K562 (cell line): Measurements from ENCODE around the gene MTFR2. TPM values are rescaled to one million over a fixed set of nuclear protein-coding genes. Genes with fewer than 3 reads are reported as not detected.

ENCODE experiments used
- GTF2E2 ChIP-seq: fragments of 200-800 bp; sonication (Bioruptor generic); IDR thresholded peaks from 2 replicates; pipeline ENCODE4 v1.6.1; 2016; ENCODE audit warnings: missing genetic modification characterization, missing compliant biosample characterization
- KDM4B ChIP-seq, 2 experiments: fragments of 450-650 bp in 1 of 2; sonication (generic) in 1 of 2; IDR thresholded peaks; 2 replicates each; pipeline ENCODE4 v1.6.1; 2016 to 2017; ENCODE audit warnings: borderline replicate concordance in 2 of 2, antibody characterized with exemption in 1 of 2, low read depth in 1 of 2, mild to moderate bottlenecking in 1 of 2
- ZC3H8 ChIP-seq: fragments of 450-650 bp; IDR thresholded peaks from 2 replicates; pipeline ENCODE4 v1.6.1; 2017
- polyA plus RNA-seq, 8 experiments: library from polyadenylated mRNA; depleted of rRNA in 4 of 8; stranded (reverse) in 5 of 8; unstranded in 3 of 8; fragments of >200 nt; fragmentation: Nextera tagmentation in 2 of 8; fragmentation: Illumina TruSeq in 1 of 8; extraction: Ambion mirVana in 2 of 8; extraction: Trizol in 1 of 8; gene quantifications; 2 replicates each; pipeline versions ENCODE4 v1.2.1 to v1.2.3, GENCODE V29; 2011 to 2014; ENCODE audit warnings: inconsistent platforms in 1 of 8, missing spikeins in 1 of 8
- total RNA-seq, 7 experiments: library from RNA; depleted of rRNA in 6 of 7; stranded (reverse); fragments of >200 nt in 6 of 7; fragmentation: Illumina TruSeq in 2 of 7; extraction: Trizol in 2 of 7; gene quantifications; 2 replicates each; pipeline versions ENCODE4 v1.2.1 to v1.2.3, GENCODE V29; 2011 to 2021; ENCODE audit warnings: low replicate concordance in 1 of 7
- TF ChIP-seq, protein P1 (sequence below): fragments of 450-650 bp; IDR thresholded peaks from 2 replicates; pipeline ENCODE4 v1.6.1; 2016; ENCODE audit warnings: mild to moderate bottlenecking, moderate library complexity

MTFR2 gene
- total and polyA plus RNA-seq, 9 of the 15 experiments (the other 6 are each of a cell fraction or from before 2014, with no cell fraction given), result 10.1 to 63.3 (median 45.9) TPM

DNA sequence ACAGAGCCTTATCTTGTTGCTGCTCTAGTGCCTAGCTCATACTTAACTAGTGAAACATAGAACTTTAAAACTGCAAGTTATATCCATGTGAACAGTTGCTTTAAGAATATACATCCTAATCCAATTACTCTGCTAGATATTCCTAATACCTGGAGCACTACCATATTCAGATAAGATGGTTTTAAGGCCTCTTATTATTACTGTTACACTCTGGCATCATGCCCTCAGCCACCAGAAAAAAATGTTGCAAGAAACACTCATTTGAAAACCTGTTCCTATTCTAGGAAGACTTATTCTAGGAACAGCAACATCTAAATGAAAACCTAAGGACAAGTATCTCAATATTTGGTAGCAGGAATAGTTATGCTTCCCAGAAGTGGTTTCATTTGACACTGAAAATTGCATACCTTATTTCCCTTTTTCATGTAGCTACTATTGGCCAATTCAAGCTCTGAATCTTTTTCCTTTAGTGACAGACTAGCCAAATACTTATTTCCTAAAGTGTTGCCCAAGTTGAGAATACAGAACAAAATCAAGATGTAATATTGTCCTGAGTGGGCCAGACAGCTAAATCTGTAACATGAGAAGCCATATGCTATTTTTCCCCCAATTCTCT, 4.8 kb upstream of the MTFR2 start (continued):
- TF ChIP-seq, protein P1, sequence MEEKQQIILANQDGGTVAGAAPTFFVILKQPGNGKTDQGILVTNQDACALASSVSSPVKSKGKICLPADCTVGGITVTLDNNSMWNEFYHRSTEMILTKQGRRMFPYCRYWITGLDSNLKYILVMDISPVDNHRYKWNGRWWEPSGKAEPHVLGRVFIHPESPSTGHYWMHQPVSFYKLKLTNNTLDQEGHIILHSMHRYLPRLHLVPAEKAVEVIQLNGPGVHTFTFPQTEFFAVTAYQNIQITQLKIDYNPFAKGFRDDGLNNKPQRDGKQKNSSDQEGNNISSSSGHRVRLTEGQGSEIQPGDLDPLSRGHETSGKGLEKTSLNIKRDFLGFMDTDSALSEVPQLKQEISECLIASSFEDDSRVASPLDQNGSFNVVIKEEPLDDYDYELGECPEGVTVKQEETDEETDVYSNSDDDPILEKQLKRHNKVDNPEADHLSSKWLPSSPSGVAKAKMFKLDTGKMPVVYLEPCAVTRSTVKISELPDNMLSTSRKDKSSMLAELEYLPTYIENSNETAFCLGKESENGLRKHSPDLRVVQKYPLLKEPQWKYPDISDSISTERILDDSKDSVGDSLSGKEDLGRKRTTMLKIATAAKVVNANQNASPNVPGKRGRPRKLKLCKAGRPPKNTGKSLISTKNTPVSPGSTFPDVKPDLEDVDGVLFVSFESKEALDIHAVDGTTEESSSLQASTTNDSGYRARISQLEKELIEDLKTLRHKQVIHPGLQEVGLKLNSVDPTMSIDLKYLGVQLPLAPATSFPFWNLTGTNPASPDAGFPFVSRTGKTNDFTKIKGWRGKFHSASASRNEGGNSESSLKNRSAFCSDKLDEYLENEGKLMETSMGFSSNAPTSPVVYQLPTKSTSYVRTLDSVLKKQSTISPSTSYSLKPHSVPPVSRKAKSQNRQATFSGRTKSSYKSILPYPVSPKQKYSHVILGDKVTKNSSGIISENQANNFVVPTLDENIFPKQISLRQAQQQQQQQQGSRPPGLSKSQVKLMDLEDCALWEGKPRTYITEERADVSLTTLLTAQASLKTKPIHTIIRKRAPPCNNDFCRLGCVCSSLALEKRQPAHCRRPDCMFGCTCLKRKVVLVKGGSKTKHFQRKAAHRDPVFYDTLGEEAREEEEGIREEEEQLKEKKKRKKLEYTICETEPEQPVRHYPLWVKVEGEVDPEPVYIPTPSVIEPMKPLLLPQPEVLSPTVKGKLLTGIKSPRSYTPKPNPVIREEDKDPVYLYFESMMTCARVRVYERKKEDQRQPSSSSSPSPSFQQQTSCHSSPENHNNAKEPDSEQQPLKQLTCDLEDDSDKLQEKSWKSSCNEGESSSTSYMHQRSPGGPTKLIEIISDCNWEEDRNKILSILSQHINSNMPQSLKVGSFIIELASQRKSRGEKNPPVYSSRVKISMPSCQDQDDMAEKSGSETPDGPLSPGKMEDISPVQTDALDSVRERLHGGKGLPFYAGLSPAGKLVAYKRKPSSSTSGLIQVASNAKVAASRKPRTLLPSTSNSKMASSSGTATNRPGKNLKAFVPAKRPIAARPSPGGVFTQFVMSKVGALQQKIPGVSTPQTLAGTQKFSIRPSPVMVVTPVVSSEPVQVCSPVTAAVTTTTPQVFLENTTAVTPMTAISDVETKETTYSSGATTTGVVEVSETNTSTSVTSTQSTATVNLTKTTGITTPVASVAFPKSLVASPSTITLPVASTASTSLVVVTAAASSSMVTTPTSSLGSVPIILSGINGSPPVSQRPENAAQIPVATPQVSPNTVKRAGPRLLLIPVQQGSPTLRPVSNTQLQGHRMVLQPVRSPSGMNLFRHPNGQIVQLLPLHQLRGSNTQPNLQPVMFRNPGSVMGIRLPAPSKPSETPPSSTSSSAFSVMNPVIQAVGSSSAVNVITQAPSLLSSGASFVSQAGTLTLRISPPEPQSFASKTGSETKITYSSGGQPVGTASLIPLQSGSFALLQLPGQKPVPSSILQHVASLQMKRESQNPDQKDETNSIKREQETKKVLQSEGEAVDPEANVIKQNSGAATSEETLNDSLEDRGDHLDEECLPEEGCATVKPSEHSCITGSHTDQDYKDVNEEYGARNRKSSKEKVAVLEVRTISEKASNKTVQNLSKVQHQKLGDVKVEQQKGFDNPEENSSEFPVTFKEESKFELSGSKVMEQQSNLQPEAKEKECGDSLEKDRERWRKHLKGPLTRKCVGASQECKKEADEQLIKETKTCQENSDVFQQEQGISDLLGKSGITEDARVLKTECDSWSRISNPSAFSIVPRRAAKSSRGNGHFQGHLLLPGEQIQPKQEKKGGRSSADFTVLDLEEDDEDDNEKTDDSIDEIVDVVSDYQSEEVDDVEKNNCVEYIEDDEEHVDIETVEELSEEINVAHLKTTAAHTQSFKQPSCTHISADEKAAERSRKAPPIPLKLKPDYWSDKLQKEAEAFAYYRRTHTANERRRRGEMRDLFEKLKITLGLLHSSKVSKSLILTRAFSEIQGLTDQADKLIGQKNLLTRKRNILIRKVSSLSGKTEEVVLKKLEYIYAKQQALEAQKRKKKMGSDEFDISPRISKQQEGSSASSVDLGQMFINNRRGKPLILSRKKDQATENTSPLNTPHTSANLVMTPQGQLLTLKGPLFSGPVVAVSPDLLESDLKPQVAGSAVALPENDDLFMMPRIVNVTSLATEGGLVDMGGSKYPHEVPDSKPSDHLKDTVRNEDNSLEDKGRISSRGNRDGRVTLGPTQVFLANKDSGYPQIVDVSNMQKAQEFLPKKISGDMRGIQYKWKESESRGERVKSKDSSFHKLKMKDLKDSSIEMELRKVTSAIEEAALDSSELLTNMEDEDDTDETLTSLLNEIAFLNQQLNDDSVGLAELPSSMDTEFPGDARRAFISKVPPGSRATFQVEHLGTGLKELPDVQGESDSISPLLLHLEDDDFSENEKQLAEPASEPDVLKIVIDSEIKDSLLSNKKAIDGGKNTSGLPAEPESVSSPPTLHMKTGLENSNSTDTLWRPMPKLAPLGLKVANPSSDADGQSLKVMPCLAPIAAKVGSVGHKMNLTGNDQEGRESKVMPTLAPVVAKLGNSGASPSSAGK, result no peak
- TF ChIP-seq GTF2E2 (tag), result no peak
- TF ChIP-seq KDM4B (IDR thresholded peaks at IDR 0.05; ENCODE audit: borderline replicate concordance in 2 of 2, low read depth in 1 of 2), result no peak
- no peak for TF ChIP-seq ZC3H8
